NCI-H2081 treated with DMSO at 0.1 percent for 48 hours (cell line): Measurements from ENCODE around the gene TECR.
"Not testable (repeated sequence)": the region's sequence is repeated elsewhere in the genome, so short reads cannot be mapped to it uniquely, and the experiment has no call there.

ENCODE experiments used
- DNase-seq: peaks from one replicate; lab custom pipeline; 2025; lab: John Stamatoyannopoulos, UW

TECR gene

DNA sequence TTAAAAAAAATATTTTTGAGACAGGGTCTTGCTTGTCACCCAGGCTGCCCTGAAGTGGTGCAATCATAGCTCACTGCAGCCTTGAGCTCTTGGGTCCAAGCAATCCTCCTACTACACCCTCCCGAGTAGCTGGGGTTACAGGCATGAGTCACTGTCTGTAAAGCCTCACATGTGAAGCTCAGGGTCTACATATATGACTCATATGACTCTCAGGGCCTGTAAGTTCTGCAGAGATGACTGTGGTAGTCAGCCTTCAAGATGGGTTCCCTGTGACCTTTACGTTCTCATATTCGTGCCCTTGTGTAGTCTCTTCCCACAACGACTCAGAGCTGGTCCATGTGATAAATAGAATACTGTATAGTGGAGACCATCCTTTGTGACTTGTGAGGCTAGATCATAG, 60.0 kb downstream of the TECR start:
- DNase-seq = not testable (repeated sequence)

DNA sequence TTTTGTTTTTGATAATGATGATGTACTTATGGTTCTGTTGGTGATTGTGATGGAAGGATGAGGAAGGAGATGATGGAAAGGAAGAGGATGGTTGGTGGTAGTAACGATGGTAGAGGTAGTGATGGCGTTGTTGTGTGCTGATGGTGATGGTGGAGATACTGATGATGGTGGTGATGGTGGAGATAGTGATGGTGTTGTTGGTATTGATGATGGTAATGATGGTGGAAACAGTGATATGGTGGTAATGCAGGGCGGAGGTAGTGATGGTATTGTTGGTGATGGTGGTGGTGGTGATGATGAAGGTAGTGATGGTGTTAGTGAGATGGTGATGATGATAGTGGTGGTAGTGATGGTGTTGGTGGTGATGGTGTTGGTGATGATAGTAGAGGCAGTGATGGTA, 66.2 kb downstream of the TECR start:
- no peak for DNase-seq

GRCh38 chr19:14599548-14600147, 70.3 kb downstream of the TECR start:
- DNase-seq = no peak

DNA sequence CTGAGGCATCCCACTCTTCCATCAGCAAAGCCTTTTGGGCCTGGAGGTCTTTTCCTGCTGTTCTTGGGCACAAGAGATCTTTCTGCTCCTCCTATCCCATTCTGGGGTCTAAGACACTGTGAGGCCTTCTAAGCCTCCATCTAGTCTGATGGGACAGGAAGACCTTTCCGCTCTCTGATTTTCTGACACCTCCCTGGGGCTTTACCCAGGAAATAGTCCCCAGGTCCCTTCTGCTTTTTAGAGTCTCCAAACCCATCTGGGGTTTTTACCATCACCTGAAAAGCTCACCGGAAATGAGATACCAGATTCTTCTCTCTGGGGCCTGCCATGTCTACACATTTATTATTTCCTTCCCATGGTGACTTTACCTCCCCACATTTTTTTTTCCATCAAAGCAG, 74.6 kb downstream of the TECR start:
- DNase-seq = no peak

GRCh38 chr19:14606627-14607026, 77.2 kb downstream of the TECR start:
- DNase-seq = no peak

DNA sequence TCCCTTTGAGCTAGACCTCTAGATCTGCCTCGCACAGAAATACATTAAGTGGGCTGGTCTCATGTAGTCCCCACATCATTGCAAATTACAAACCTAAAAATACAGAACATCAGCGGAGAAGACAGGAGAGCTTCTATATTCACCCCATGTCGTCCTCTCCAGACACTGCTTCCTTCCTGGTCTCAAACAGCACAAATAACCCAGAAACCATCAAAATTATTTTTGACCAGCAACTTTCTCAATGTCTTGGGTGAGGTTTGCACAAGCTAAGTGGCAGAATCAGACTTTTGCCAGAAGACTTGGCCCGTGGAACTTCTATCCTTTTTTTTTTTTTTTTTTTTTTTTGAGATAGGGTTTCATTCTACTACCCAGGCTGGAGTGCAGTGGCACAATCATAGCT, 81.7 kb downstream of the TECR start:
- no peak for DNase-seq

DNA sequence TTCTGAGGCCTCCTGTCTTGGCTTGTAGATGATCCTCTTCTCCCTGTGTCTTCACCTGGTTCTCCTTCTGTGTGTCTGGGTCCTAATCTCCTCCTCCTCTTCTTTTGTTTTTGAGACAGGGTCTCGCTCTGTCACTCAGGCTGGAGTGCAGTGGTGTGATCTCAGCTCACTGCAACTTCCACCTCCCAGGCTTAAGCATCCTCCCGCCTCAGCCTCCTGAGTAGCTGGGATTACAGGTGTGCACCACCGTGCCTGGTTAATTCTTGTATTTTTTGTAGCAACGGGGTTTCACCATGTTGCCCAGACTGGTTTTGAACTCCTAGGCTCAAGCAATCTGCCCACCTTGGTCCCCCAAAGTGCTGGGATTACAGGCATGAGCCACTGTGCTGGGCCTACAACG, 82.8 kb downstream of the TECR start:
- not testable (repeated sequence) for DNase-seq

DNA sequence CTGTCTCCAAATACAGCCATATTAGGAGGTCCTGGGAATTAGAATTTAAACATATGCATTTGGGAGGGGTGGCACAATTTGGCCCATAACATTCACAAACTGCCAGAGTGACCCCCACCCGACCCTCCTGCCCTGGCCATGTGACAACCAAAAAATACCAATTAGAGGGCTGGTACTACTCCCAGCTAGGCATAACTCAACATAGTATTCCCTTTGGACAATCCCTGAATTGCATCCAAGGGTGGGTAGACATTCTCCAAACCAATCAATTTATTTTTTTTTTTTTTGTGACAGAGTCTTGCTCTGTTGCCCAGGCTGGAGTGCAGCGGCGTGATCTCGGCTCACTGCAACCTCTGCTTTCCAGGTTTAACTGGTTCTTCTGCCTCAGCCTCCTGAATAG, 83.3 kb downstream of the TECR start:
- no peak for DNase-seq

DNA sequence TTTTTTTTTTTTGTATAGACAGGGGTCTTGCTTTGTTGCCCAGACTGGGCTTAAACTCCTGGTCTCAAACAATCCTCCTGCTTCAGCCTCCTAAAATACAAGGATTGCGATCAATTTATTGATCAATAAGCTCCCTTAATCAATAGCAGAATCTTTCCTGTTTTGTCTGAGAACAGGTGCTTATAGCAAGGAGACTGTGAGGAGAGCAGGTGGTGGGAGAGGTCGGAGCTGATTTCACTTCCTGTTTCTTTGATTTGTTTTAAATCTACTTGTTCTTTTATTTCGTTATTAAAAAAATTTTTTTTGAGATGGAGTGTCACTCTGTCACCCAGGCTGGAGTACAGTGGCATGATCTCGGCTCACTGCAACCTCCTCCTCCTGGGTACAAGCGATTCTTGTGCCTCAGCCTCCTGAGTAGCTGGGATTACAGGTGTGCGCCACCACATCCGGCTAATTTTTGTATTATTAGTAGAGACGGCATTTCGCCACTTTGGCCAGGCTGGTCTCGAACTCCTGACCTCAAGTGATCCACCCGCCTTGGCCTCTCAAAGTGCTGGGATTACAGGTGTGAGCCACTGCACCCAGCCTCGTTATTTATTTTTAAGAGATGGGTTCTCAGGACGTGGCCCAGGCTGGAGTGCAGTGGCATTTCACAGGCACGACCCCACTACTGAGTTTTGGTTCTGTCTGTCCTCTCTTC, 84.2 kb downstream of the TECR start:
- not testable (repeated sequence) for DNase-seq

DNA sequence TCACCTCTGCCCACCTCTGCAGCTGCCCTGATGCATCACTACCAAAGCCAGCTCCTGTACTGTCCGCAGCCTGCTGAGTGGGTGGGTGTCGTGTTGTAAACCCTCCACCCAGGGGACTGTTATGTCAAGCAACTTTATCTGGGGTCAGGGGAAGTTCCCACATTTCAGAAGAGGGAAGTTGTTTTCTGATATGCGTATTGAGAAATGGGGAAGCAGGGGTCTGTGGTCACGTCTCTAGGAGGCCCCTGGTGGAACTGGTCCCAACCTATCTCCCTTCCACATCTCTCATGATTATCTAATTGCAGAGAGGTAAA, 84.7 kb downstream of the TECR start:
- no peak for DNase-seq
